Adipose tissue (tissue), 3 donors: ENCODE results near the gene CCNB2. TPM values are rescaled to one million over a fixed set of nuclear protein-coding genes. Genes with fewer than 3 reads are reported as not detected.
"Not testable (repeated sequence)": the region's sequence is repeated elsewhere in the genome, so short reads cannot be mapped to it uniquely, and the experiment has no call there.

ENCODE experiments used
- H3K27ac ChIP-seq: one replicate; pipeline ENCODE4 v1.5.1; 2013; ENCODE audit warnings: low read depth, low read length
- WGBS, 3 donors: extraction: QIAGEN DNeasy Blood & Tissue Kit; methylation state at CpG; one replicate each; pipeline ENCODE4 v1.1.7; 2013; 5-methylcytosine and 5-hydroxymethylcytosine counted together
- polyA plus RNA-seq, 3 donors: library from polyadenylated mRNA; stranded (reverse); fragments of 200-250 nt; gene quantifications; one replicate each; pipeline ENCODE4 v1.2.3, GENCODE V29; 2013
- donor health status: healthy with polysubstance abuse.
- donor health status: Bipolar disorder and iron deficiency.
- donor health status: healthy.

The CCNB2 gene
- under 1 TPM; 0.43 to 0.79 (median 0.44) TPM for polyA plus RNA-seq

DNA sequence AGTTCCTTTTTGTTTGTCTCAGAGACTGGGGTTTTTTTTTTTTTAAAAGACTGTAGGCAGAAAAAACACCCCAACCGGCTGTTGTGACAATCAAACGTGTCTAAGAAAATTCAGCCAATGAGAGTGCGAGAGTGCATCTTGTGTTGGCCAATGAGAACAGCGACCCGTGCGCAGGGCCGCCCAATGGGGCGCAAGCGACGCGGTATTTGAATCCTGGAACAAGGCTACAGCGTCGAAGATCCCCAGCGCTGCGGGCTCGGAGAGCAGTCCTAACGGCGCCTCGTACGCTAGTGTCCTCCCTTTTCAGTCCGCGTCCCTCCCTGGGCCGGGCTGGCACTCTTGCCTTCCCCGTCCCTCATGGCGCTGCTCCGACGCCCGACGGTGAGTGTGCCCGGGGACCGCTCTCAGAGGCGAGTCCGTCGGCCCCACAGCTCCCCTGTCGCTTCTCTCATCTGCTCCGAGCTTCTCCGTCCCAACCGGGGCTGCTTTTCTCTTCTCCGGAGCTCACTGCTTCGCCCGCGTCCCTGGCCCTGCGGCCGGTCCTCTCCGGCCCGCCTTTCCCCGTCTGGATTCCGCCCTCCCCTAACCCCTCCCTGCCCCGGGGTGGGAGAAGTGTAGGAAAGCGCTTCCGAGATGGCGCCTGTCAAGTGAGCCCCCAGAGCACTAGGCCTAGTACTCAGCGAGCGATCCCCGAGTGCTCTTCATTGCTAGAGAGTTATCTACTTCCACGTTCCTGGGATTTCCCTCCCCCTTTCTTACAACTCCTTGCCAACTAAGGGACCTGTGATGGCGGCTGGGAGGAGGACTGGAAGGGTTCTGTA lies at the start of gene CCNB2:
Gene CCNB2 (plus strand): TSS at position 235 of the 821 bp plus-strand sequence. CDS start 123 bp downstream, at position 358.
- no peak within 1 kb of the TSS for H3K27ac ChIP-seq
- WGBS, 3 donors, result 0 to 1% (median 1%) methylated on average over 57 of the region's 57 CpGs

DNA sequence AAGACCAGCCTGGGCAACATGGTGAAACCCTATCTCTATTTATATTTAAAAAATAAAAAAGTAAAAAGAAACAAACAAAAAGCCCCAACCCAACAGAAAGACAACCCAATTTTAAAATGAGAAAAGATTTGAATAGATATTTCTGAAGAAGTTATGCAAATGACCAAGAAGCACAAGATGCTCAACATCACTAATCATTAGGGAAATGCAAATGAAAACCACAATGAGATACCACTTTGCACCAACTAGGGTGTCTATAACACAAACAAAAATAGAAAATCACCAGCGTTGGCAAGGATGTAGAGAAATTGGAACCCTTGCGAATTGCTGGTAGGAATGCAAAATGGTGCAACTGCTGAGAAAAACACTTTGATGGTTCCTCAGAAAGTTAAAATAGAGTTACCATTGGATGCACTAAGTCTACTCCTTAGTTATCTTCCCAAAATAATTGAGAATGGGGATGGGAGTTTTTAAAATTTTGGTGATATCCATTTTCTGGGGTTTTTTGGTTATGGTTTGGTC lies 45.8 kb upstream of the CCNB2 start:
- whole genome bisulfite sequencing, 3 donors, result 92 to 98% (median 96%) methylated on average over 2 of the region's 2 CpGs
- H3K27ac ChIP-seq, result no peak overlapping the region

DNA sequence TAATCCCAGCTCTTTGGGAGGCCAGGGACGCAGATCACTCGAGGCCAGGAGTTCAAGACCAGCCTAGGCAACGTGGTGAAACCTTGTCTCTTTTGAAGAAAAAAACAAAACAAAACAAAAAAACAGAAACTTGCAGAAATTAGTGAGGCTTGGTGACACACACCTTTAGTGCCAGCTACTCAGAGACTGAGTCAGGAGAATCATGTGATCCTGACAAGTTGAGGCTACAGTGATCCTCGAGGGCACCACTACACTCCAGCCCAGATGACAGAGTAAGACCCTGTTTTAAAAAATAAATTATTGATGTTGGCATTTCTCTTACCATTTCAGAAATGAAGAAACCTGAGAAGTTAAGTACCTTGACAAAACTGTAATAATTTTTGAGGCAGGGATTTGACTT lies 44.6 kb upstream of the CCNB2 start:
- 94 to 97% (median 95%) methylated on average over 4 of the region's 4 CpGs for WGBS, 3 donors
- no peak overlapping the region for H3K27ac ChIP-seq

DNA sequence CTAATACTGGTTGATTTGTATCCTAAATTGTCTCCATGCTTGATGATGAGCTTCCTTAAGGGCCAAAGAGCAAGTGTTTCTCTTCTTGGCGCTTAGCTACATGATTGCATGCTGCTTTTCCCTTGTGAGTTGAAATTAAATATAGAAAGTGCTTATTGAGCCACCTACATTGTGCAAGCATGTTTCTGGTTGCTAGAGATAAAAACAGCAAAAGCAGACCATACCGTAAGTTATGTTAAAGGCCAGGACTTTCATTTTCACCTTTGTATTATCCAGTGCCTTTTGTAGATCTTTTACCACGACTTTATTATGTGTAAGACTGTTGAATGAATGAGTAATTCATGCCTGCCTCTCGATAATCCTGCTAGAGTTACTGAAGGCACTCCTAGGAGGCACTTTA lies 41.9 kb upstream of the CCNB2 start:
- no peak overlapping the region for H3K27ac ChIP-seq
- WGBS, 3 donors, result 43 to 85% (median 55%) methylated on average over 4 of the region's 4 CpGs

DNA sequence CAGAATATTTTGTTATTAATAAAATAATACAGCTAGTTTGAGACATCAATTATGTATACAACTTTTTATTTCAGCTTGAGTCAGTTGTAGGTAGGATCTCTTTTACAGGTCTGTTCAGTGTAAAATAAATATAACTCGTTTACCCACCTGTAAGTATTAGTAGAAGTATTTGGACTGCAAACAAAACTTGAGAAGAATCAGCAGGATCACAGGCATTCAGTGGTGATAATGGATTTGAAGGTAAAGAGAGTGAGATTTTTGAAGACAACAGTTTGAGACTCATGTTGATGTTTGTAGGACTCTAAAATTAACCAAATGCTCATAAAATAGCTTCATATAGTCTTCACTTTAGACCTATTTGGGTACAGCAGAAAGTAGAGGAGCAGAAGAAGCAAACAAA lies 35.5 kb upstream of the CCNB2 start:
- WGBS, 3 donors, result 29 to 91% (median 90%) methylated on average over 1 of the region's 1 CpG
- H3K27ac ChIP-seq, result no peak overlapping the region

DNA sequence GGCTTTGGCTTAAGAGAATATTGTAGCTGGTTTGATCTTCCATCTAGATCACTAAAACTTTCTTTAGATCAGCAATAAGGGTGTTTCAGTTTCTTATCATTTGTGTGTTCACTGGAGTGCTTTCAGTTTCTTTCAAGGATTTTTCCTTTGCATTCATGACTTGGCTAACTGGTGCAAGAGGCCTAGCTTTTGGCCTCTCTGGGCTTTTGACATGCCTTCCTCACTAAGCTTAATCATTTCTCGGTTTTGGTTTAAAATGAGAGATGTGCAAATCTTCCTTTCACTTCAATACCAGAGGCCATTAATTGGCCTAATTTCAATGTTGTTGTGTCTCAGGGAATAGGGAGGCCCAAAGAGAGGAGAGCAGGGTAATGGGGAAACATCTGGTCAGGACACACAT lies 30.3 kb upstream of the CCNB2 start:
- WGBS, 3 donors, result 88 to 96% (median 88%) methylated on average over 1 of the region's 1 CpG

DNA sequence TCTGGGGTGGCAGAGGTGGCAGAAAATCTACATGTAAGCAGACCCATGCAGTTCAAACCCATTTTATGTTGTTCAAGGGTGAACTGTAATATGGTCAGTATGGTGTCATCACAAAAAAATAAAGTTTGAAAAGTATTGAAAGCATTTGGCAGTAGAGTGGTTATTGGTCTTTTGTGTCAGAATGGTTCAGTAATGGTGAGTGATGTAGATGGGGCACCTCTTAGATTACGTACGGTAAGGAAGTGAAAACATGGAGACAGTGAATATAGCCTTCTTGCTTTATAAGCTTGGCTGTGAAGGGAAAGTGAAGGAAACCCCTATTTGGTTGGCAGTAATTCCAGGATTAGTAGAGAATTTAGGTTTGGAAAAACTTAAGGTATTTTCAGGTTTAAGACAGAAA lies 17.2 kb upstream of the CCNB2 start:
- 93 to 97% (median 94%) methylated on average over 2 of the region's 2 CpGs for WGBS, 3 donors
- H3K27ac ChIP-seq, result no peak overlapping the region

More for the DNA sequence above, 30.3 kb upstream of the CCNB2 start:
- no peak overlapping the region for H3K27ac ChIP-seq

DNA sequence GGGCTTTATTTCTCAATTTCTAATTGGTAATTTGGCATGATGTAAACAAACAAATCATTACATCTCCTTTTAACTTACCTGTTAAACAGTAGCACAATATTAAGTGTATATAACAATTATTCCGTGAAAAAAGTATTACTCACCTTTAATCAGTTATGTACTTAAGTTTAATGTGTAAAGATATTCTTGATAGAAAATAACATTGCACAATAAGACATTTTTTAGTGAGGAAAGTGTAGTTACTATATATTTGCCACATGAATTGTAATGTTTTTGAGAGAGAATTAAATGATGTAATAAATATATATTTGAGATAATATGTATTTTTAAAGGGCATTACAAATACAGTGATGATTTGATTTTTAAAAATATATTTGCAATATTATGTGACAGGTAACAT lies 10.9 kb upstream of the CCNB2 start:
- WGBS, 3 donors, result 56 to 96% (median 91%) methylated on average over 1 of the region's 1 CpG
- H3K27ac ChIP-seq, result no peak overlapping the region

DNA sequence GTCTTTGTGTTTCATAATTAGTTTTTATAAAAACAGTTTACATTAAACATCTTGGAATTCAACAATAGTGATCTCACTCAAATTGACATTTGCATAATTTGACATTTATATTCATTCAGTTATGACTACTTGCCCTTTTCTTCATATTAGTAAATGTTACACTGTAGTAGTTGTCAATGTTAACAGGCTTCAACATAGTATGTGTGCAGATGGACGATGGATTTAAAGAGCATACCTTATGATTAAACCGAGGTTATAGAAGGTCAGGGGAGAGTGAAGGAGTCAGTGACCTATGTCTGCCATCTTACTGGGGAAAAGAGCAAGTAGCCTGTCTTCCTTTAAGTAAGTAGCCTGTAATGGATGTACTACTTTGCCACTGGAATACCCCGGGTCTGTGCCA lies 8.5 kb upstream of the CCNB2 start:
- WGBS, 3 donors, result 86 to 91% (median 90%) methylated on average over 3 of the region's 3 CpGs
- H3K27ac ChIP-seq, result no peak overlapping the region

DNA sequence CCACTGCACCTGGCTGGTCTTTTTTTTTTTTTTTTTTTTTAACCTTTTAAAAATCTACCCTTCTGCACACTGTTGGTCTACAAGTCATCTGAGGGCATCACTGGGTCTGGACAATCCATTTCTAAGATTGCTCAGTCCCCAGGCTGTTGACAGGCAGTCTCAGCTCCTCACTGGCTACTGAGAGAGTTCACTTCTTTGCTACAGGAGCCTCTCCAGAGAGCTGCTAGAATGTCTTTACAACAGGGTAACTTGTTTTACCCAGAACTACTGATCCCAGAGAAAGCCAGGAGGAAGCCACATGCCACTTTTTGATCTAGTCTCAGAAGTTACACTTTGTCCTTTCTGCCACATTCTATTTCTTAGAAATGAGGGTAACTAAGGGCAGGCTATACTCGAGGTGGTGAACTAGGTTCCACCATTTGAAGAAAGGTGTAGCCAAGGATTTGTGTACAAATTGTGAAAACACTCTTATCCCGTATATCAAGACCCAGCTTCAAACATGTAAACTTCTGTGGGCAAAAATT lies 5.7 kb upstream of the CCNB2 start:
- 57 to 88% (median 76%) methylated on average over 2 of the region's 2 CpGs for WGBS, 3 donors
- no peak overlapping the region for H3K27ac ChIP-seq

DNA sequence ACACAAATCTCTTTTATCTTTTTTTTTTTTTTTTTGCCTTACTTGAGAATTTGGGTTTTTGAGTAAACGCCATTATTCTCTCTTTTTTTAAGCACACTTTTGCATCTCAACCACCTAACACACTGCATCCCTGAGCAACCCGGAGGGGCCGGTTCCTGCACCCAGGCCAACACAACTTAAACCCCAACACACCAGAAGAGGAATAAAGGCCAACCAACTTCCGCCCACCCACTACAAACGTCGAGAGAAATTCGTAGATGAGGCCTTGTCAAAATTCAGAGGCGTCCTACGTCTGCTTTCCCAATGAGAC lies 389 bp upstream of the CCNB2 start:
- no peak overlapping the region for H3K27ac ChIP-seq
- WGBS, 3 donors, result 0 to 2% (median 2%) methylated on average over 9 of the region's 9 CpGs

DNA sequence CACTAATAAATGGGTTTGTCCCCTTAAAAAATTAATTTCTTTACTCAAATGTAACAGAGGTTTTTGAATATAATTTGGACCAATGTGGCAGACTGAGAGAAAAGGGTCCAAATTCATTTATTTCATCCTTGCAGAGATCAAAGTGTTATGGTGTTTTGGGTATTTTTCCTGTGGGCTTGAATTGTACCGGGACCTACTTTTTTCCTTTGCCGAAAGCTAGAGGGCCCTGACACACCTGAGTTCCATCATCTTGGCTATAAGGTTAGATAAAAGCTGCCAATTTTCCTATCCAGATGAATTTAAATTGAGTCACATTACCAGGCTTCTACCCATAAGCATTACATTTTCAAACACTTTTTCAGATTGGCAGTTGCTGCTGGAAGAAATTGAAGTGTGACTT lies 908 bp downstream of the CCNB2 start:
- WGBS, 3 donors, result 61 to 70% (median 68%) methylated on average over 2 of the region's 2 CpGs
- H3K27ac ChIP-seq, result no peak overlapping the region

DNA sequence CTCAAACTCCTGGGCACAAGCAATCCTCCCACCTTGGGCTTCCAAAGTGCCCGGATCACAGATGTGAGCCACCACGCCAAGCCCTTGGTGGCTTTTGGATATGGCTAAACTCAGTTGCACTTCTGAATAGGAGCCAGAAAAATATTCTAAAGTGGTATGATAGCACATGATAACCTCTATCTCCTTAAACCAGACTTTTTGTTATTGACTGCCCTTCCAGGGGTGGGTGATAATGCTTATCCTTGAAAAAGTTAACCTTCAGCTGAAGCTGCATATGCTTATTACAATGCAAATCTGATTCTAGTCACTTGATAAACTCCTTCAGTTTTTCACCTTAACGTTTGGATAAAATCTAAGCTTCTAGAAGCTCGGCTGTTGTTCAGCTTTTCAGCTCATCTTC lies 6.3 kb downstream of the CCNB2 start:
- WGBS, 3 donors, result 90 to 94% (median 91%) methylated on average over 4 of the region's 4 CpGs
- no peak overlapping the region for H3K27ac ChIP-seq

DNA sequence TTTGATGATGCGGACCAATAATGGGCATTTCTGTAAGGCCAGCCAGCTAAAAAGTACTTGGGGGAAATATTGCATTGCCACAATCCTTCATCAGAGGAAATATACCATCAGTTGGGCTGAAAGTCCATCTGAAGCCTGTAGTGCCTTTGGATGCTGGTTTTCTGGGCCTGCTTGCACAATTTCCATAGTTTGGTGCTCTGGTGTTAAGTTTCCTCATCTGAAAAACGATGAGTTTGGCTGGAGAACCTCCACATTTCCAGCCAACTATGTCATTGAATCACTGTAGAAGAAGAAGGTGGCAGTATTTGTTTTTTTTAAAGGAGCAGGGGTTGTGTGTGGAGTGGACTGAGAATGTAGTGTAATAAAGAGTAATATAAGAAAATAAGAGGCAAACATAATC lies 10.1 kb downstream of the CCNB2 start:
- 67 to 75% (median 71%) methylated on average over 2 of the region's 2 CpGs for WGBS, 3 donors
- no peak overlapping the region for H3K27ac ChIP-seq

DNA sequence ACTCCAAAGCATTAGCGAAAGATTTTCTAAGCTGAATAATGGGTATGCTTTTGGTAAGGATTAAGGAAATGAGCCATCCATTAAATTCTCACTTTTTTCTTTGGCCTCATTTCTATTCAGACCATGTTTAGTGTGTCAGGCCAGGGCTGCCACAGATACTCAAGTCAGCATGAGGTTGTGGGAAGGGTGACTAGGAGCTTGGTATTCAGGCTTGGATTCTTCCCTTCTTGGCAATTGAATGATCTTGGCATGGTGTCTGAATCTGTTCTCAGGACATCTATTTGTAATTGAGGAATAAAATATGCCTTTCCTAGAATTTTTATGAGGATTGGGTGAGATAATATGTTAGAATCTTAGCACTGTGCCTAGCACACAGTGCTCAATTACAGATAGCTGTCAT lies 11.2 kb downstream of the CCNB2 start:
- 100% methylated on average over 1 of the region's 1 CpG for WGBS, 3 donors
- no peak overlapping the region for H3K27ac ChIP-seq

DNA sequence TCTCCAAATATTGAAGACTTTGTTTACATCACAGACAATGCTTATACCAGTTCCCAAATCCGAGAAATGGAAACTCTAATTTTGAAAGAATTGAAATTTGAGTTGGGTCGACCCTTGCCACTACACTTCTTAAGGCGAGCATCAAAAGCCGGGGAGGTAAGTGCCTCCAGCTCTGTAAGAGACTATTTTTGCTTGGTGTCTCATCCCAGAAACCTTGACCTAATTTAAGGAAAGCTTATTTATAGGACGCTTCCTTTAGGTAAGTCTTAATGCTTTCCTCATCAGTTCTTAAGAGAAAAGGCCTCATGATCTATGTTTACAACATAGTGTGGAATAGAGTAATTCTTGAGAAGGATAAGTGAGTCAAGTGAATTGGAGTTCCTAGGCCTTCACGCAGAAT lies 11.8 kb downstream of the CCNB2 start:
- WGBS, 3 donors, result 97% methylated on average over 6 of the region's 6 CpGs
- no peak overlapping the region for H3K27ac ChIP-seq

DNA sequence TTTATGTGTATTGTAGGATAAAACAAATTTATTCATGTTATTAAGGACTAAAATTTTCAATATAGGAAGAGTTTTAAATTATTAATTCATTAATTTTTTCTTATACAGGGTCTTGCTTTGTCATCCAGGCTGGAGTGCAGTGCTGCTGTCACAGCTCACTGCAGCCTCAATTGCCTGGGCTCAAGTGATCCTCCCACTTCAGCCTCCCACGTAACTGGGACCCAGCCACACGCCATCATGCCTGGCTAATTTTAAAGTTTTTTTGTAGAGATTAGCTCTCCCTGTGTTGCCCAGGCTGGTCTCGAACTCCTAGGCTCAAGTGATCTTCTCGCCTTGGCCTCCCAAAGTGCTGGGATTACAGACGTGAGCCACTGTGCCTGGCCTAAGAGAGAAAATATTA lies 14.7 kb downstream of the CCNB2 start:
- H3K27ac ChIP-seq, result no peak overlapping the region
- WGBS, 3 donors, result 91 to 98% (median 93%) methylated on average over 5 of the region's 5 CpGs

DNA sequence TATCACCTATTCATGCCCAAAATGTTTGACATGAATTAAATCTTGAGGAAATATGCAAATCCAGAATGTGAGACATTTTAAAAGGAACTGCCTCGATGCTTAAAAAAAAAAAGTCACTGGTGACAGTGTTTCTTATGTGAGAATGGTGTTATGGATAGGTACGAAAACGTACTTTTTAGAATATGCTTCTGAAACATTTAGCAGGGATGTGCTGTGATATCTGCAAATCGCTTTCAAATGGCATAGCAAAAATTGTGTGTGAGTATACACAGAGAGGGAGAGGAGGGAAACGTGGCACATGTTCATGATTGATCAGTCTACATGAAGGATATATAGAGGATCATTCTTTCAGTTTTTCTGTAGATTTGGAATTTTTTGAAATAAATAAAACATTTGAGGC lies 16.0 kb downstream of the CCNB2 start:
- 91 to 95% (median 93%) methylated on average over 5 of the region's 5 CpGs for WGBS, 3 donors
- H3K27ac ChIP-seq, result no peak overlapping the region

DNA sequence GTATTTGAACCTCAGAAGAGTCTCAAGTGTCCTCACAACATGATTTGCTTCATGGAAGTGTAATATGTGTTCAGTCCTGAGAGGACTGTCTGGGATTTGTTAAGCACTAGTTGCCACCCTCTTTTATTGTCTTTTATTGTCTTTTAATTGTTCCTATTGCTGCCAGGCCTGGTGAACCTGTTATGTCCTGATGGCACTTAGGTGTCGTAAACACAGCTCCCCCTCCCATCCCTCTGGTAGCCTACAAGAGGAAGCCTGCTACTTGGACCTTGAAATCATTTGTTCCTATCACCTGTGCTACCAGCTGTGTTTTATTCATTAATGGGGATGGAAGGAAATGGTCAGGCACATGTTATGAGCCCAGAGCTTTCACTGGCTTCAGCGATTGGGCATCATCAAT lies 19.3 kb downstream of the CCNB2 start:
- WGBS, 3 donors, result 96 to 100% (median 96%) methylated on average over 2 of the region's 2 CpGs
- no peak overlapping the region for H3K27ac ChIP-seq

DNA sequence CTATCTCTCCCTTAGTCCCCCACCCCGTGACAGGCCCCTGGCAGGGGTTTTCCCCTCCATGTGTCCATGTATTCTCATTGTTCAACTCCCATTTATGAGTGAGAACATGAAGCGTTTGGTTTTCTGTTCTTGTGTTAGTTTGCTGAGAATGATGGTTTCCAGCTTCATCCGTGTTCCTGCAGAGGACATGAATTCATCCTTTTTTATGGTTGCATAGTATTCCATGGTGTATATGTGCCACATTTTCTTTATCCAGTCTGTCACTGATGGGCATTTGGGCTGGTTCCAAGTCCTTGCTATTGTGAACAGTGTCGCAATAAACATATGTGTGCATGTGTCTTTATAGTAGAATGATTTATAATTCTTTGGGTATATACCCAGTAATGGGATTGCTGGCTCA lies 20.7 kb downstream of the CCNB2 start:
- H3K27ac ChIP-seq, result not testable (repeated sequence)
- WGBS, 3 donors, result 97 to 99% (median 98%) methylated on average over 4 of the region's 4 CpGs
